GM23248 (cell line): Measurements from ENCODE around the gene PDZRN4.

ENCODE experiments used
- EZH2 ChIP-seq: fragments of 200-600 bp; sonication (generic); IDR thresholded peaks from 2 replicates; pipeline ENCODE4 v1.6.1; 2018; ENCODE audit warnings: antibody characterized with exemption, mild to moderate bottlenecking; ENCODE audit not compliant: insufficient read depth, poor library complexity, severe bottlenecking
- EZH2phosphoT487 ChIP-seq: fragments of 200-600 bp; sonication (generic); IDR thresholded peaks from 2 replicates; pipeline ENCODE4 v1.6.1; 2018; ENCODE audit warnings: antibody characterized with exemption, moderate library complexity, mild to moderate bottlenecking, low read depth; ENCODE audit not compliant: insufficient read depth

- TF ChIP-seq EZH2 (no peak), EZH2phosphoT487 (no peak)
Measured at GRCh38 chr12:41514021-41514777, 326.1 kb downstream of the PDZRN4 start.
